A549 (cell line): ENCODE results near the gene PPP3CA.

Experiments used
- EP300 ChIP-seq, 2 experiments: fragments of >200 bp; sonication (Bioruptor Twin); formaldehyde crosslinking; IDR thresholded peaks; 2 replicates in 1 of 2; 3 replicates in 1 of 2; pipeline ENCODE4 v1.6.1; 2016 to 2017
- FOSL2 ChIP-seq, 2 experiments: fragments of 450-650 bp in 1 of 2; fragments of >200 bp in 1 of 2; sonication (Bioruptor Twin) in 1 of 2; formaldehyde crosslinking; IDR thresholded peaks; 2 replicates each; pipeline versions ENCODE4 v1.5.0 to v1.6.1; 2016 to 2020; ENCODE audit warnings: mild to moderate bottlenecking in 1 of 2, moderate library complexity in 1 of 2
- GATA3 ChIP-seq: IDR thresholded peaks from 2 replicates; pipeline ENCODE4 v1.6.1; 2012; ENCODE audit warnings: borderline replicate concordance
- NFE2L2 ChIP-seq: fragments of 150-350 bp; conservative IDR thresholded peaks from 2 replicates; pipeline ENCODE4 v1.6.1; 2014; ENCODE audit warnings: low read length
- POLR2A ChIP-seq: IDR thresholded peaks from 2 replicates; pipeline ENCODE4 v1.6.1; 2012; ENCODE audit warnings: mild to moderate bottlenecking, low read length
- RCOR1 ChIP-seq: fragments of 150-350 bp; IDR thresholded peaks from 2 replicates; pipeline ENCODE4 v1.6.1; 2014; ENCODE audit warnings: antibody characterized with exemption, low read length, low read depth
- TF ChIP-seq, protein P1 (sequence below): fragments of >200 bp; sonication (Bioruptor Twin); formaldehyde crosslinking; IDR thresholded peaks from 3 replicates; pipeline ENCODE4 v1.5.1; 2016
- TF ChIP-seq, protein P2 (sequence below): IDR thresholded peaks from 2 replicates; pipeline ENCODE4 v1.6.1; 2012; ENCODE audit warnings: low read depth, borderline replicate concordance
- TF ChIP-seq, protein P3 (sequence below): IDR thresholded peaks from 2 replicates; pipeline ENCODE4 v1.6.1; 2012

DNA sequence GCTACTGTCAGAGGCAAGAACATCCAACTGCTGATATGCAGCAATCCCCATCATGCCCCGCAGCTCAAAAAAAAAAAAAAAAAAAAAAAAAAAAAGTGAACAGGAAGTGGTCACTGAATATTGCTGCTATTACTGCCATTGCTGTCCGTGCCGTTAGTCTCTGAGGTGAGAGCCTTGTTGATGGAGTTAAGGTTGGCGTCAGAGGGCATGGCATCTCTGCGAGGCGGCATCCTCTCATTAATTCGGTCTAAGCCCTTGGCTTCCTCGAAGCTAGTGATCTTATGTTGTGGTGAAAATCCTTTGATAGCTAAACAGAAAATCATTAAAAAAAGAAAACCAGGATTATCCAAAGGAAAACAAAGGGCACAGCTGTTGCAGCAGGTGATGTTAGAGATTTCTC, 321.6 kb downstream of the PPP3CA start:
- TF ChIP-seq, protein P1, sequence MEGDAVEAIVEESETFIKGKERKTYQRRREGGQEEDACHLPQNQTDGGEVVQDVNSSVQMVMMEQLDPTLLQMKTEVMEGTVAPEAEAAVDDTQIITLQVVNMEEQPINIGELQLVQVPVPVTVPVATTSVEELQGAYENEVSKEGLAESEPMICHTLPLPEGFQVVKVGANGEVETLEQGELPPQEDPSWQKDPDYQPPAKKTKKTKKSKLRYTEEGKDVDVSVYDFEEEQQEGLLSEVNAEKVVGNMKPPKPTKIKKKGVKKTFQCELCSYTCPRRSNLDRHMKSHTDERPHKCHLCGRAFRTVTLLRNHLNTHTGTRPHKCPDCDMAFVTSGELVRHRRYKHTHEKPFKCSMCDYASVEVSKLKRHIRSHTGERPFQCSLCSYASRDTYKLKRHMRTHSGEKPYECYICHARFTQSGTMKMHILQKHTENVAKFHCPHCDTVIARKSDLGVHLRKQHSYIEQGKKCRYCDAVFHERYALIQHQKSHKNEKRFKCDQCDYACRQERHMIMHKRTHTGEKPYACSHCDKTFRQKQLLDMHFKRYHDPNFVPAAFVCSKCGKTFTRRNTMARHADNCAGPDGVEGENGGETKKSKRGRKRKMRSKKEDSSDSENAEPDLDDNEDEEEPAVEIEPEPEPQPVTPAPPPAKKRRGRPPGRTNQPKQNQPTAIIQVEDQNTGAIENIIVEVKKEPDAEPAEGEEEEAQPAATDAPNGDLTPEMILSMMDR: no peak
- no peak for TF ChIP-seq NFE2L2
- TF ChIP-seq EP300 (IDR thresholded peaks at IDR 0.05): no peak
- TF ChIP-seq POLR2A: no peak
- TF ChIP-seq GATA3: no peak
- TF ChIP-seq, protein P2, sequence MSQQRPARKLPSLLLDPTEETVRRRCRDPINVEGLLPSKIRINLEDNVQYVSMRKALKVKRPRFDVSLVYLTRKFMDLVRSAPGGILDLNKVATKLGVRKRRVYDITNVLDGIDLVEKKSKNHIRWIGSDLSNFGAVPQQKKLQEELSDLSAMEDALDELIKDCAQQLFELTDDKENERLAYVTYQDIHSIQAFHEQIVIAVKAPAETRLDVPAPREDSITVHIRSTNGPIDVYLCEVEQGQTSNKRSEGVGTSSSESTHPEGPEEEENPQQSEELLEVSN: no peak
- TF ChIP-seq, protein P3, sequence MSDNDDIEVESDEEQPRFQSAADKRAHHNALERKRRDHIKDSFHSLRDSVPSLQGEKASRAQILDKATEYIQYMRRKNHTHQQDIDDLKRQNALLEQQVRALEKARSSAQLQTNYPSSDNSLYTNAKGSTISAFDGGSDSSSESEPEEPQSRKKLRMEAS: no peak
- no peak for TF ChIP-seq RCOR1
- TF ChIP-seq FOSL2 (IDR thresholded peaks at IDR 0.05): no peak
- no peak for TF ChIP-seq FOSL2 (CRISPR knock-in tag; IDR thresholded peaks at IDR 0.05)
